H54 (cell line): Measurements from ENCODE around the gene CLIC3.

Experiments used
- DNase-seq: peaks from one replicate; pipeline ENCODE4 v3.0.0; 2011; ENCODE audit warnings: low spot score, mixed read lengths; ENCODE audit not compliant: insufficient read length
- FAIRE-seq: peaks from 3 replicates; lab custom pipeline; 2011; peaks lifted over from hg19 to GRCh38; lab: Jason Lieb, UNC
- POLR2A ChIP-seq: IDR thresholded peaks from 2 replicates; pipeline ENCODE4 v1.6.1; 2011; ENCODE audit warnings: low read depth, mild to moderate bottlenecking, low read length

CLIC3 gene

DNA sequence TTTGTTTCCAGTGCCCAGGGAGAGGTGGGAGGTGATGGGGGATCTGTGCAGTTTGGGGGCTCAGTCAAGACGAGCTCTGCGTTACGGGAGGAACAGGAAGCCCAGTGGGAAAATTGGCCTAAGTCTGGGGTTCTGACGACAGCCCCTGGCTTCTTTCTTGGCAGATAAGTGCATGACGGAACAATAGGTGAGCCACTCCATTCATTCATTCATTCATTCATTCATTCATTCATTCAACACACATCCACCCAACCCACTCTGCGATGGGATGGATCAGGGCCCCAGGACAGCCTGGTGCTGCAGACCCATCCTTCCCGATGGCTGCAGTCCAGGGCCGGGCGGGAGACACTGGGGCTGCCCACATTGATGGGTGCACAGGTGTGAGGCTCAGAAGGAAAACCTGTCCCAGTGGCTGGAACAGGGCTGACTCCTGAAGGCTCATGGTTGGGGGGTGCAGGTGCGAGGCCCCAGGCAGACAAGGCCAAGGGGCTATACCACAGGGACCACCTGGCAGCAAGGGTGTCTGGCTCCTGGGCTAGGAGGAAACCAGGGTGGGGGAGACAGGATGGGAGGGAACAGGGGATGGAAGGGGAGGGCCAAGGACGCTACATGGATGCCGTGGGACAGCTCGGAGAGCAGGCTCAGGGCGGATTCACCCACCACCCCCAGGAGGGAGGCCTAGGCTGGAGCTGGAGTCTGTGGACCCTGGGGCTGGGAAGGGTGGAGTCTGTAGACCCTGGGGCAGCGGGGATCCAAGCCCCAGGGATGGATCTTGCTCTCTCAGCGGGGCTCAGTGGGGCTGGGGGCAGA, 15.5 kb downstream of the CLIC3 start:
- FAIRE-seq, result no peak
- TF ChIP-seq POLR2A, result no peak
- DNase-seq, result no peak

DNA sequence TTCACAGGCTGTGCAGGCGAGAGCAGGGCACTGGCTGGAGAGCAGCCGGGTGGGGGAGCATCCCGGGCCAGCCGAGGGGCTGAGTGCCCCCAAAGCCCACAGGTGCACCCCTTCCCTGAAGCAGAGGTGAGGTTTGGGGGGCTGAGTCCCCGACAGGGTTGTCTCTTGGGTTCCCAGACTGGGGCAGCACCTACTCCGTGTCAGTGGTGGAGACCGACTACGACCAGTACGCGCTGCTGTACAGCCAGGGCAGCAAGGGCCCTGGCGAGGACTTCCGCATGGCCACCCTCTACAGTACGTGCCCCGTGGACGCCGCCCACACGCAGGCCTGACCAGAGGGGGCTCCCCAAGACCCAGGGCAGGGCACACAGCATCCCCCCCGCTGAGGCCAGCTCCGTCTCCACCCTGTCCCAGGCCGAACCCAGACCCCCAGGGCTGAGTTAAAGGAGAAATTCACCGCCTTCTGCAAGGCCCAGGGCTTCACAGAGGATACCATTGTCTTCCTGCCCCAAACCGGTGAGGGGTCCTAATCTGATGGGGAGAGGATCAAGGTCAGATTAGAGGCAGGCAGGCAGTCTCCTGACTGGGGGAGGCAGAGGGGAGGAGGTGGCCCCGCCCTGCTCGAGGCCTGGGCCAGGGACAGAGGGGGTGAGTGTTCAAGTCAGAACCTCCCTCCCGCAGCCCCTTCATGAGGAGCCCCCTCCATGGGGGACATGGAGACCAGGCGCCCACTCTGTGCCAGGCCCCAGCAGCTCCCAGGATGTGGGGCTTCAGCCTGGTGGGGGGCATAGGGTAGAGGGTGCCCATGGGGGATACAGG, 16.4 kb downstream of the CLIC3 start:
- no peak for FAIRE-seq
- DNase-seq, result no peak
- TF ChIP-seq POLR2A, result no peak

DNA sequence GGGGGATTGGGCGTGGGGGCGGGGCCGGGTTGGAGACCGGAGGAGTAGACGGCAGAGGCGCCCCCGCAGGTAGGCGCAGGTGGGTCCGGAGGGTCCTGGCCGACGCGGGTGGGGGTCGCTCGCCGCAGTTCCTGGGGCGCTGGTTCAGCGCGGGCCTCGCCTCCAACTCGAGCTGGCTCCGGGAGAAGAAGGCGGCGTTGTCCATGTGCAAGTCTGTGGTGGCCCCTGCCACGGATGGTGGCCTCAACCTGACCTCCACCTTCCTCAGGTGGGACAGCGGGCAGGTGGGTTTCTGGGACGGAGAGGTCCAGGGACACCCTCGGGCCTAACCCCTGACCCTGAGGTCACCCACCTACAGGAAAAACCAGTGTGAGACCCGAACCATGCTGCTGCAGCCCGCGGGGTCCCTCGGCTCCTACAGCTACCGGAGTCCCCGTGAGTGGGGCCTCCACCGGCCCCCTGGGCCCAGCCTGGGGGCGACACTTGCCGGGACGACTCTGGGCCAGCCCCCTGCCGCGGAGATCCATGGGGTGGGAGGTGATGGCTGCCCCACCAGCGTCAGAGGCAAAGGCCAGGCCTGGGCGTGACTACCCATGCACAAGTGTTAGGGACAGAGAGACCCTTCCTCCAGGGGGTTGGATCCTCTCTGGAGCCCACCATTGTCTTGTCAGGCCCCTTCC, 17.4 kb downstream of the CLIC3 start:
- no peak for DNase-seq

DNA sequence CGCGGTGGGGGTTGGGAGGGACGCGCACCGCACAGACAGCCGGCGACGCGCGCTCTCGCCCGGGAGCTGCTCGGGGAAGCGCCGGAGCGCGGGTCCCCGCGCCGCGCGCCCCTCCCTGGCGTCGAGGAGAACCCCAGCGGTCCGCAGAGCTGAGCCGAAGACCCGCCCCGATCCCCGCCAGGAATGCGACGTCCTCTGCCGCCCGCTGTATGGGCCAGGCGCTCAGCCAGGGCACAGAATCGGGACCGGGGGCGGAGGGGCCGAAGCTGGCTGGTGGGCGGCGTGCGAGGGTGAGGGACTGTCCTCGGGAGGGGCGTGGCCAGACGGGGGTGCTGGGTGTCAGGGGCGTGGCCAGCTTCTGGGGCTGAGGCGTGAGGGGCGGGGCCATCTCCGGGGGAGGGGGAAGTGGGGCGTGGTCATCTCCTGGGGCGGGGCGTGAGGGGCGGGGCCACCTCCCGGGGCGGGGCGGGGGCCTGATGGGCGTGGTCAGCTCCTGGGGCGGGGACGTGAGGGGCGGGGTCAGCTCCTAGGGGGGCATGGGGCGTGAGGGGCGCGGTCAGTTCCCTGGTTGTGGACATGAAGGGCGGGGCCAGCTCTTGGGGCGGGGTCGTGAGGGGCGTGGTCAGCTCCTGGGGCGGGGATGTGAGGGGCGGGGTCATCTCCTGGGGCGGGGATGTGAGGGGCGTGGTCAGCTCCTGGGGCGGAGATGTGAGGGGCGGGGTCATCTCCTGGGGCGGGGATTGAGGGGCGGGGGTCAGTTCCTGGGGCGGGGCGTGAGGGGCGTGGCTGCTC, 18.1 kb downstream of the CLIC3 start:
- no peak for FAIRE-seq

More for the DNA sequence above, 17.4 kb downstream of the CLIC3 start:
- no peak for TF ChIP-seq POLR2A
- no peak for FAIRE-seq

DNA sequence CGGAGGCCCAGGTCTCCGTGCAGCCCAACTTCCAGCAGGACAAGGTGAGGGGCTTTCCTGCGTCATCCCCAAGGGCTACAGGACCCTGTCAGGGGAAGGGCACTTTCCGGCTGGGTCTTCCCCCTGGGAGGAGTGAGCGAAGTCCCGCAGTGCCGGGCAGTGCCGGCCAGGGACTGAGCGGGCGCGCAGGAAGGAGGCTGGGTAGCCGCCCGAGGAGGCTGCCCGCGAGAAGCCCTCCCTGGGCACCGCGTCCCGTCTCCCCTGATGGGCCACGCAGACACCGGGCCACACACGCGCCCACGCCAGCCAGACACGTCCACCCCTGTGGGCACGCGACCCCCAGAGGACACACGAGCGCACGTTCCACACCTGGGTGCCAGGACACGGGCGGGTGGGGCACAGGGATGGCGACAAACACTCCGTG, 18.7 kb downstream of the CLIC3 start:
- DNase-seq (no peak), FAIRE-seq (no peak)
- no peak for TF ChIP-seq POLR2A

More for the DNA sequence above, 18.1 kb downstream of the CLIC3 start:
- no peak for TF ChIP-seq POLR2A
- peak; percentile 91 for DNase-seq

DNA sequence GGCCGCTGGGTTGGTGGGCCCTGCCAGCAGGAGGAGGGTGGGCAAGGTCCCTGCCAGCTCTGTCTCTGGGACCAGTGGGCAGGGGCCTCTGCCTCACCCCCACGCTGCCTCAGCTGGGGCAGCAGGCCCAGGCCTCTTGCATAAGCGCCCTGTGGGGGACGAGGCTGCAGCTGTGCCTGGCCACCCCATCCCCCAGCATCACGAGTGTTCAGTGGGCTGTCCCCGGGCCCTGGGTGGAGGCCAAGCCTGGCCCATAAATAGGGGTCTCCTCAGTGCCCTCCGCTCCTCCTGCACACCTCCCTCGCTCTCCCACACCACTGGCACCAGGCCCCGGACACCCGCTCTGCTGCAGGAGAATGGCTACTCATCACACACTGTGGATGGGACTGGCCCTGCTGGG, 19.1 kb downstream of the CLIC3 start, which contains the start of gene PTGDS:
TSS of gene PTGDS (plus strand) at position 282 of the 400 bp plus-strand sequence. CDS start at position 357, 75 bp downstream.
- no peak for TF ChIP-seq POLR2A
- DNase-seq, result no peak
- FAIRE-seq, result no peak

DNA sequence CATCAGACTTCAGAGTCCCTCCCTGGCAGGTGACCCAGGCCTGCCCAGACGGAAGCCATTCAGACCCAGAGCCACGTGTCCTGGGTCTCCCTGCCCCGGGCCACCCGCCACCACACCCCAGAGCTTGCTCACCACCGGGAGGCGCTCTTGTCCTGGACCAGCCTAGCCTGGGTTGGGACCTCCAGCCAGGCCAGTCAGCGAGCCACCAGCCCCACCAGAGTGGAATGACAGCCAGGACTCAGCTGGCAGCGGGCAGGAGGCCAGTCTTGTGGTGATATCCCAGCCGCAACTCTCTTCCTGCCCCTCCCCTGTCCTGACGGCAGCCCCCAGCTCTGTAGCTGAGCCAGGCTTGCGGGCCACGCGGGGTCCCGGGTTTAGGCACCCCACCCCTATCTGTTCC, 20.7 kb downstream of the CLIC3 start:
- no peak for FAIRE-seq
- TF ChIP-seq POLR2A, result no peak
- no peak for DNase-seq

DNA sequence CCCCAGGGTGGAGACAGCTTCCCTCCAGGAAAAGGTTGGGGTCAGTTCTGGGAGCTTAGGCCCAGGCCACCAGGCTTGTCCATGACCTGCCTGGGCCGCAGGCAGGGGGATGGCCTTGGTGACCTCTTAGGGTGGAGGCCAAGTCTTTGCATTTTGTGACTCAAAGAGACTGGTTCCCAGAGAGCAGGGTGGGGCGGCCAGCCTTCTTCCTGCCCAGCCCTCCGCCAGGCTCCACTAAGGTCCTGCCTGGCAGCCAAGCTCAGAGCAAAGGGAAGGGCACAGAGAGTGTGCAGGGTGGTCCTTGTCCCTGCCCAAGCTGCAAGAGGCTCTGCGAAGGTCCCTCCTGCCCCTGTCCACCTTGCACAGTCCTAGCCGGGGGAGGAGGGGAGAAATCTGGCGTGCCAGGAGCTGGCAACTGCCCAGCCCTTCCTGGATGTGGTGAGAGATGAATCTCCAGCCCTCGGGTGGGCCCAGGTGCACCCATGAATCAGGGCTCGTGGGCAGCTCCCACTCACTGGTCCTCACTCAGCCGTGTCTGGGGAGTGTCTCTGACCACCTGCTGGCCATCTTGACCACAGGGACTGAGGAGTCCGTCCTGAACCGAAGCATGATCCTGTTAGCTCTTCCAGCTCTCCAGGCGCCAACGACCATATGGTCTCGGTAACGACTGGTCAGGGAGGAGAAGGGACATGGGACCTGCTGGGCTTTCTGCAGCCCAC, 21.4 kb downstream of the CLIC3 start:
- no peak for FAIRE-seq
- TF ChIP-seq POLR2A, result no peak
- DNase-seq, result peak; percentile 82

DNA sequence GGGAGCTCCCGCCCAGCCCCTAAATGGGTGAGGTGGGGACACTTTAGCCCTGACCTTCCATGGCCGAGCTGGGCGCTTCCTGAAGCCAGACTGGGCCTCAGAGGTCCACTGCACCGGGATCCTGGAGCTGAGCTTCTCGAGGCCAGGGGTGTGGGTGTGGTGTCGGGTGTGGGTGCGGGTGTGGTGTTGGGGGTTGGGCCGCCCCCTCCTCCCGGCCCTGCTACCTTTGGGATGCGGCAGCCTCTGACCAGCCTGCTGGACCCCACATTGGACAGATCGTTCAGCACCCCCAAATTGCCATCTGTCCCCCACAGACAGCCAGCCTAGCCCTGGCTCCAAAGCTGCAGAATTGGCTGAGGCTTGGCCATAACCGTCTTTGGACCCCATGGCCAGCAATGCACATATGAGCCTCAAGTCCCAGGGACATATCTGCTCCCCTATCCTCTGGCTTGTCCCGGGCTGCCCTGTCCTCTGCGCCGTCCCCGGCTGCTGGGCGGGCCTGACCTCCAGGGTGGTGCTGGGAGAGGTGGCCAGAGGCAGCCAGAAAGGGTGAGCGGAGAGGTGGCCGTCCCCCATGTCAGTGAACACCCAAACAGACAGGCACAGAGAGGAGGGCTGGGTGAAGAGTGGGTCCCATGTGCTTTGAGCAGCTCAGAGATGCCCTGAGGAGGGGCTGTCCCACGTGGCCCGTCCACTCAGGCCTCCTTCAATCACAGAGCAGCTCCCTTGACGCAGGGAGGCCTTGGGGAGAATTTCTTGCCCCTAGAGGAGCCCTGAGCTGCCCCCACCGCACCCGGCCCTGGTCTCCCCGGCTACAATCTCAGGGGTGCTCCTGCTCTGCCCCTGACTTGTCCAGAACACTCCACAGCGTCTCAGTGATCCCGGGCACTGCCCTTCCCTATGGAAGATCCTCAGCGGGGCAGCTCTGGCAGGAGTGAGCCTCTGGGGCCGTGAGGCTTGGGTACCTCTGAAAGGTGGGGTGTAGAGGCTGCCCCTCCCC, 22.4 kb downstream of the CLIC3 start:
- no peak for DNase-seq
- TF ChIP-seq POLR2A, result no peak
- no peak for FAIRE-seq

DNA sequence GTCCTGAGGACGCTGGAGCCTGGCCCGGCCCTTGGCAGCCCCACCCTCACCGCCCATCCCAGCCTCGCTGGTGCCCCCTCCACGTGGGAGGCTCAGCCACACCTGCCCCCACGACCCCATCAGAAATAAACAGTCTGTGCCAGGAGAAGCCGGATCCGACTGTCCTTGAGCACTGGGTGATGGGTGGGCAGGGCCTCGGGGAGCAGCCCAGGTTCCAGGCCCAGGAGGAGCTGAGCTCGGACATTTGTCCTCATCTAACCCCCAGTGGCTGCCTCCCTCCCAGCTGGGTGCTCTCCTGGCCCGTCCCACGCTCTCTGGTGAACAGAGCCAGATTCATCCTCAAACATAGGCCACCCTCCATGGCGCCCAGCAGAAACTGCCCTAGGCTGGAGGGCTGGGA, 23.6 kb downstream of the CLIC3 start:
- no peak for TF ChIP-seq POLR2A
- FAIRE-seq (no peak), DNase-seq (no peak)

DNA sequence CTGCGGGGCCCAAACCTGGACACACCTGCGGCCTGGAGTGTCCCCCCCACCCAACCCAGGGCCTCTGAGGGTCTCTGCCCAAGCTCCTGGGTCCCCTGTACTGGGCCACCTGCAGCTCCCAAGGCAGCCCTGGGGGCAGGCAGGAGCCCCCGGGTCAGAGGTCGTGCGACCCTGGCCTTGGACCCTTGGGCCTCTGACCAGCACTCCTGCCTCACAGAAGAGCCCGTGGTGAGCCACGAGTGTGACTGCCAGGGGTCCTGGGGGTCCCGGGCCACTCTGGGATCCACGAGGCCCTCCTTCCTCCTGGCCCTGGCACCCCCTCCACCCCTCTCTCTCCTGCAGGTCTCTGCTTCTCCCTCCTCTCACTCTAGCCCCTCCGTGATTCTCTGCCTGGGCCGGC, 24.0 kb downstream of the CLIC3 start:
- no peak for FAIRE-seq
- TF ChIP-seq POLR2A, result no peak
- DNase-seq, result no peak
